IPS-20b (cell line): Measurements from ENCODE around the gene TIMM44.

Experiments
- H3K27ac ChIP-seq: one replicate; pipeline ENCODE4 v1.5.1; 2013; ENCODE audit warnings: low read length
- H3K27me3 ChIP-seq: 2 replicates; pipeline ENCODE4 v1.6.1; 2013; ENCODE audit warnings: mild to moderate bottlenecking, low read length, inconsistent platforms; ENCODE audit not compliant: insufficient read depth
- H3K36me3 ChIP-seq: 2 replicates; pipeline ENCODE4 v1.6.1; 2013; ENCODE audit warnings: low read depth, mild to moderate bottlenecking, inconsistent platforms, low read length, moderate library complexity; ENCODE audit not compliant: insufficient read depth
- H3K4me1 ChIP-seq: 2 replicates; pipeline ENCODE4 v1.6.1; 2013; ENCODE audit warnings: mild to moderate bottlenecking, control low read depth, inconsistent platforms, low read length, moderate library complexity; ENCODE audit not compliant: insufficient read depth
- H3K4me3 ChIP-seq: 2 replicates; pipeline ENCODE4 v1.5.1; 2013; ENCODE audit warnings: mild to moderate bottlenecking, low read length, inconsistent platforms
- H3K9ac ChIP-seq: 2 replicates; pipeline ENCODE4 v1.6.1; 2013; ENCODE audit warnings: low read depth, mild to moderate bottlenecking, inconsistent platforms, low read length, moderate library complexity
- H3K9me3 ChIP-seq: 2 replicates; pipeline ENCODE4 v1.6.1; 2013; ENCODE audit warnings: mild to moderate bottlenecking, low read depth, low read length, inconsistent platforms; ENCODE audit not compliant: insufficient read depth

Gene TIMM44

GRCh38 chr19:7943444-7944176 lies at the start of gene TIMM44:
Gene TIMM44, minus strand, starts transcription at chr19:7943666. Its CDS starts 15 bp downstream, at chr19:7943651.
- peak within 1 kb of the TSS; percentile 100 for H3K9ac ChIP-seq
- H3K4me3 ChIP-seq: peak within 1 kb of the TSS; percentile 92
- no peaks in the 10 kb centered on the region for H3K9me3 ChIP-seq
- H3K36me3 ChIP-seq: peaks cover 36% of the 10 kb centered on the region
- peak within 1 kb of the TSS; percentile 88 for H3K27ac ChIP-seq
- no peaks in the 10 kb centered on the region for H3K27me3 ChIP-seq
- H3K4me1 ChIP-seq: no peaks in the 10 kb centered on the region

GRCh38 chr19:7992575-7992974 lies 49.1 kb upstream of the TIMM44 start:
- no peak overlapping the region for H3K27ac ChIP-seq
- H3K9me3 ChIP-seq: no peaks in the 10 kb centered on the region
- H3K4me3 ChIP-seq: no peak overlapping the region
- peaks cover 14% of the 10 kb centered on the region for H3K4me1 ChIP-seq
- peaks cover 64% of the 10 kb centered on the region for H3K36me3 ChIP-seq
- H3K27me3 ChIP-seq: no peaks in the 10 kb centered on the region
- H3K9ac ChIP-seq: no peak overlapping the region

- peaks cover 90% of the 10 kb centered on the region for H3K36me3 ChIP-seq
- no peaks in the 10 kb centered on the region for H3K9me3 ChIP-seq
- no peaks in the 10 kb centered on the region for H3K27me3 ChIP-seq
- no peak overlapping the region for H3K4me3 ChIP-seq
- H3K27ac ChIP-seq: no peak overlapping the region
- H3K9ac ChIP-seq: no peak overlapping the region
- peaks cover under 1% of the 10 kb centered on the region for H3K4me1 ChIP-seq
These were observed 45.7 kb upstream of the TIMM44 start for GRCh38 chr19:7989071-7989575.

- Histone ChIP-seq H3K36me3 (peaks cover 94% of the 10 kb centered on the region), H3K9me3 (no peaks in the 10 kb centered on the region), H3K9ac (no peak overlapping the region), H3K4me3 (no peak overlapping the region), H3K4me1 (no peaks in the 10 kb centered on the region; the same call in 1 of the 2 replicates), H3K27ac (no peak overlapping the region), H3K27me3 (no peaks in the 10 kb centered on the region)
These were observed 44.8 kb upstream of the TIMM44 start for GRCh38 chr19:7988307-7988706.

GRCh38 chr19:7987114-7987768 lies 43.8 kb upstream of the TIMM44 start:
- H3K4me3 ChIP-seq: no peak overlapping the region
- H3K36me3 ChIP-seq: peaks cover 95% of the 10 kb centered on the region
- H3K27ac ChIP-seq: no peak overlapping the region
- no peaks in the 10 kb centered on the region for H3K27me3 ChIP-seq
- H3K4me1 ChIP-seq: no peaks in the 10 kb centered on the region; the same call in 1 of the 2 replicates
- H3K9ac ChIP-seq: no peak overlapping the region
- no peaks in the 10 kb centered on the region for H3K9me3 ChIP-seq

- H3K4me3 ChIP-seq: no peak overlapping the region
- no peak overlapping the region; the same call in 1 of the 2 replicates for H3K9ac ChIP-seq
- H3K4me1 ChIP-seq: no peaks in the 10 kb centered on the region; the same call in 1 of the 2 replicates
- peaks cover 97% of the 10 kb centered on the region for H3K36me3 ChIP-seq
- no peaks in the 10 kb centered on the region for H3K9me3 ChIP-seq
- no peak overlapping the region for H3K27ac ChIP-seq
- H3K27me3 ChIP-seq: no peaks in the 10 kb centered on the region
These were observed 43.1 kb upstream of the TIMM44 start for GRCh38 chr19:7986321-7987113.

GRCh38 chr19:7985481-7985911 lies 42.0 kb upstream of the TIMM44 start:
- no peak overlapping the region for H3K27ac ChIP-seq
- H3K27me3 ChIP-seq: no peaks in the 10 kb centered on the region
- H3K4me1 ChIP-seq: no peaks in the 10 kb centered on the region; the same call in 1 of the 2 replicates
- H3K9me3 ChIP-seq: no peaks in the 10 kb centered on the region
- H3K36me3 ChIP-seq: peaks cover 97% of the 10 kb centered on the region
- H3K4me3 ChIP-seq: no peak overlapping the region
- H3K9ac ChIP-seq: no peak overlapping the region

GRCh38 chr19:7983995-7984837 lies 40.8 kb upstream of the TIMM44 start:
- Histone ChIP-seq H3K36me3 (peaks cover 97% of the 10 kb centered on the region), H3K9me3 (no peaks in the 10 kb centered on the region), H3K27ac (no peak overlapping the region), H3K27me3 (no peaks in the 10 kb centered on the region), H3K4me3 (no peak overlapping the region), H3K4me1 (no peaks in the 10 kb centered on the region), H3K9ac (no peak overlapping the region)

GRCh38 chr19:7983286-7983950 lies 40.0 kb upstream of the TIMM44 start:
- no peak overlapping the region for H3K9ac ChIP-seq
- H3K27ac ChIP-seq: no peak overlapping the region
- H3K4me3 ChIP-seq: no peak overlapping the region
- H3K4me1 ChIP-seq: no peaks in the 10 kb centered on the region
- peaks cover 97% of the 10 kb centered on the region for H3K36me3 ChIP-seq
- H3K27me3 ChIP-seq: no peaks in the 10 kb centered on the region
- H3K9me3 ChIP-seq: no peaks in the 10 kb centered on the region

GRCh38 chr19:7982651-7983099 lies 39.2 kb upstream of the TIMM44 start:
- Histone ChIP-seq H3K27ac (no peak overlapping the region), H3K36me3 (peaks cover 97% of the 10 kb centered on the region), H3K9me3 (no peaks in the 10 kb centered on the region), H3K27me3 (no peaks in the 10 kb centered on the region), H3K4me3 (no peak overlapping the region), H3K9ac (no peak overlapping the region), H3K4me1 (no peaks in the 10 kb centered on the region)
